Ishikawa (cell line): Measurements from ENCODE around the gene TPH2.
A peak's percentile ranks its signal among the peaks of the same experiment; 100 is the strongest.

Experiments used
- CEBPB ChIP-seq: IDR thresholded peaks from 2 replicates; pipeline ENCODE4 v1.6.1; 2012
- CREB1 ChIP-seq: IDR thresholded peaks from 2 replicates; pipeline ENCODE4 v1.6.1; 2012; ENCODE audit warnings: low read depth
- EGR1 ChIP-seq: IDR thresholded peaks from 2 replicates; pipeline ENCODE4 v1.6.1; 2012
- EP300 ChIP-seq: IDR thresholded peaks from 2 replicates; pipeline ENCODE4 v1.6.1; 2012; ENCODE audit warnings: borderline replicate concordance
- FOXM1 ChIP-seq: IDR thresholded peaks from 2 replicates; pipeline ENCODE4 v1.6.1; 2012; ENCODE audit warnings: low read depth, borderline replicate concordance
- NFIC ChIP-seq: IDR thresholded peaks from 2 replicates; pipeline ENCODE4 v1.6.1; 2012
- RAD21 ChIP-seq: IDR thresholded peaks from 2 replicates; pipeline ENCODE4 v1.6.1; 2012; ENCODE audit warnings: low read depth
- REST ChIP-seq: IDR thresholded peaks from 2 replicates; pipeline ENCODE4 v1.6.1; 2012; ENCODE audit warnings: low read depth, mild to moderate bottlenecking
- TAF1 ChIP-seq: IDR thresholded peaks from 2 replicates; pipeline ENCODE4 v1.6.1; 2012; ENCODE audit warnings: low read depth, mild to moderate bottlenecking
- TCF12 ChIP-seq: IDR thresholded peaks from 2 replicates; pipeline ENCODE4 v1.6.1; 2012; ENCODE audit warnings: low read depth
- TEAD4 ChIP-seq: IDR thresholded peaks from 2 replicates; pipeline ENCODE4 v1.6.1; 2012
- USF1 ChIP-seq: IDR thresholded peaks from 2 replicates; pipeline ENCODE4 v1.6.1; 2012
- YY1 ChIP-seq: IDR thresholded peaks from 2 replicates; pipeline ENCODE4 v1.6.1; 2012; ENCODE audit warnings: low read depth
- ZBTB7A ChIP-seq: IDR thresholded peaks from 2 replicates; pipeline ENCODE4 v1.6.1; 2012; ENCODE audit warnings: low read depth
- TF ChIP-seq, protein P1 (sequence below): IDR thresholded peaks from 2 replicates; pipeline ENCODE4 v1.6.1; 2012

Gene TPH2

DNA sequence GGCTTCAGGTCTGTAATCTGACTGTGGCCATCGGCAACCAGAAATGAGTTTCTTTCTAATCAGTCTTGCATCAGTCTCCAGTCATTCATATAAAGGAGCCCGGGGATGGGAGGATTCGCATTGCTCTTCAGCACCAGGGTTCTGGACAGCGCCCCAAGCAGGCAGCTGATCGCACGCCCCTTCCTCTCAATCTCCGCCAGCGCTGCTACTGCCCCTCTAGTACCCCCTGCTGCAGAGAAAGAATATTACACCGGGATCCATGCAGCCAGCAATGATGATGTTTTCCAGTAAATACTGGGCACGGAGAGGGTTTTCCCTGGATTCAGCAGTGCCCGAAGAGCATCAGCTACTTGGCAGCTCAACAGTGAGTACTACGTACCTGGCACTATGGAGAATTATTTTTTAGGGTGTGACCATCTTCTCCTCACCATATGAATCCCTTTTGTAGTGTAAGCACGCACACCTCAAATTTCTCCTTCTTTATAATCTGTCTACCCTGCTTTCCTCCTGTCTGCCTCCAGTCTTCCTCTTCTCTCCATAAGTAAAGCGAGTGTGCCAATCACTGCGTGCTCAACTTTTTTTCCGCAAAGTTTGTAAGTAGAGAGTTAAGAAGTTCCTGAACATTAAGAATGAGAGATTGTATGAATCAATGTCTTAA lies at the start of gene TPH2:
Gene TPH2 (plus strand): TSS at position 118 of the 658 bp plus-strand sequence. CDS start 142 bp downstream, at position 260.
- TF ChIP-seq REST (peak; percentile 99), EP300 (no peak), USF1 (peak; percentile 69), RAD21 (peak; percentile 88), TCF12 (peak; percentile 30; the same call in 1 of the 2 replicates), ZBTB7A (peak; percentile 100), FOXM1 (no peak), TEAD4 (peak; percentile 64), NFIC (no peak)
- TF ChIP-seq, protein P1, sequence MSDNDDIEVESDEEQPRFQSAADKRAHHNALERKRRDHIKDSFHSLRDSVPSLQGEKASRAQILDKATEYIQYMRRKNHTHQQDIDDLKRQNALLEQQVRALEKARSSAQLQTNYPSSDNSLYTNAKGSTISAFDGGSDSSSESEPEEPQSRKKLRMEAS: peak; percentile 72

DNA sequence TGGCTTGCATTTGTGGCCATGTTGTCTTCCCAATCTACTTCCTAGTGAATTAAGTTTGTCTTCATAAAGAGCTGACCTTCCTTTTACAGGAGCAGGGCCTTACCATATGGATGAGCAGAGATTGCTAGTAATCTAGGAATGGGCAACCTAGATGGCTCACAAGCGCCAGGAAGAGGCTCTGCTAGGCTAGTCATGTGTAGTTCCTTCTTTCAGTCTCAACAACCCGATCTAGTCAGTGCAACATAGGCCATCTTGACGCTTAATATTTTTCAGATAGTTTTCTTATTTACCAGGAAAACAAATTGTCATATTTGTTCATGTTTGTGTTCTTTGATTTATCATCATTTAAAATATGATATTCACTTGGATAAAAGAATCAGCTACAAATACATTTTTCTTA lies 48.2 kb upstream of the TPH2 start:
- TF ChIP-seq CREB1 (no peak), REST (no peak), EGR1 (no peak), CEBPB (no peak), TCF12 (no peak), ZBTB7A (no peak), RAD21 (no peak)

- no peak for TF ChIP-seq CREB1
- no peak for TF ChIP-seq TAF1
- TF ChIP-seq CEBPB: no peak
- TF ChIP-seq ZBTB7A: no peak
- no peak for TF ChIP-seq RAD21
- TF ChIP-seq TCF12: no peak
- TF ChIP-seq EGR1: no peak
- TF ChIP-seq YY1: no peak
- TF ChIP-seq TEAD4: no peak
Measured at GRCh38 chr12:71892059-71892458, 46.6 kb upstream of the TPH2 start.

DNA sequence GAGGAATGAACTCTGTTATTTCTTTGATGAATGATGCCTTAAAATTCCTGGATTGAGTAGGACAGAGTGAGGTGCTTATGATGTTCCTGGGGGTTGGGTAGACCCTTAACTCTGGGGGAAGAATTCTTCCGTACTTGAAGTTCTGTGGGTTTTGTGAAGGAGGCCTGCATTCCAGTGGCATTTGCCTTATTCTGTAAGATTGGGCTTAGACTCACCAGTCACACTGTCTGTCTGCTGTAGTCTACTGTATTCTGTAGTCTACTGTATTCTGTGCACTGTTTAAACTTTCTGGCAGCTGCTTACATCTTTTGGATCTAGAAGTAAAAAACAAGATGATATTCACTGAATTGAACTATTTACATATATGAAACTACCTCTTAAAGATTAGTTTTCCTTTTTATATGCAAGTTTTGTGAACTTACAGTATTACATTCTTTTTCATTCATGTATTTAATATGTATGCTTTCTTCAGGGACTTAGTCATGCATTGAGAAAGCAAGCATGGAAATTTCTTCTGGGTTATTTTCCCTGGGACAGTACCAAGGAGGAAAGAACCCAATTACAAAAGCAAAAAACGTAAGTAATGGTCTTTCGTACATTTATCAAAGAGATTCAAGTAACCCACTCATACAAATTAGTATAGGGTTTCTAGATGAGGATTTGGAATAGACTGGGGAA lies 42.3 kb upstream of the TPH2 start:
- no peak for TF ChIP-seq CEBPB
- TF ChIP-seq REST: no peak
- TF ChIP-seq TAF1: no peak
- TF ChIP-seq, protein P1: no peak
- no peak for TF ChIP-seq ZBTB7A
- no peak for TF ChIP-seq CREB1
- TF ChIP-seq FOXM1: no peak
- TF ChIP-seq TEAD4: no peak
- TF ChIP-seq USF1: no peak
- no peak for TF ChIP-seq NFIC
- TF ChIP-seq EP300: no peak
- TF ChIP-seq TCF12: no peak
- no peak for TF ChIP-seq RAD21
- TF ChIP-seq YY1: no peak
